Mammary epithelial cell (primary cell): ENCODE results near the gene RPL5.

Source experiments
- EZH2 ChIP-seq: IDR thresholded peaks from 2 replicates; pipeline ENCODE4 v1.6.1; 2012; ENCODE audit warnings: low read length, inconsistent platforms, borderline replicate concordance
- TF ChIP-seq, protein P1 (sequence below), 2 donors: IDR thresholded peaks in 1 of 2; conservative IDR thresholded peaks in 1 of 2; 2 replicates each; pipeline ENCODE4 v1.5.1; 2011 to 2012; ENCODE audit warnings: inconsistent platforms in 2 of 2, low read length in 2 of 2, mild to moderate bottlenecking in 2 of 2, control low read depth in 1 of 2, low read depth in 1 of 2; ENCODE audit not compliant: insufficient read depth in 1 of 2; ENCODE audit errors: extremely low read depth in 1 of 2

DNA sequence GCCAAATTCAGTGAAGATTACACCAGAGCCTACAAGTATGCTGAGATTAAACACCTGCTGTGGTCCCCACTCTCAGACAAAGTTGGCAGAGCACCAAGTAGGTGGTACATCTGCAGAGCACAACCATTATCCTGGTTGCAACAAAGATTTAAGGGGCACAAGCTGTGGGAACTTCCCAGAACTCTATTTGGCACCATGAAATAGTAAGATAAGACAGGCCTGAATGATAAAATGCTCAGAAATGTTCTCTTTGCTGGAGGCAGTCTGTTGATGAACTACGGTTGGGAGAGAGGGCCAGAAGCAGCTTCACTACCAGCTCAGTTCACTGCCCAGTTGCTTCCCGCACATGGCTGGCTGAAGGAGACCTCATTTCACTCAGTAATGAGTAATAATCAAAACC lies 19.9 kb downstream of the RPL5 start:
- TF ChIP-seq, protein P1, sequence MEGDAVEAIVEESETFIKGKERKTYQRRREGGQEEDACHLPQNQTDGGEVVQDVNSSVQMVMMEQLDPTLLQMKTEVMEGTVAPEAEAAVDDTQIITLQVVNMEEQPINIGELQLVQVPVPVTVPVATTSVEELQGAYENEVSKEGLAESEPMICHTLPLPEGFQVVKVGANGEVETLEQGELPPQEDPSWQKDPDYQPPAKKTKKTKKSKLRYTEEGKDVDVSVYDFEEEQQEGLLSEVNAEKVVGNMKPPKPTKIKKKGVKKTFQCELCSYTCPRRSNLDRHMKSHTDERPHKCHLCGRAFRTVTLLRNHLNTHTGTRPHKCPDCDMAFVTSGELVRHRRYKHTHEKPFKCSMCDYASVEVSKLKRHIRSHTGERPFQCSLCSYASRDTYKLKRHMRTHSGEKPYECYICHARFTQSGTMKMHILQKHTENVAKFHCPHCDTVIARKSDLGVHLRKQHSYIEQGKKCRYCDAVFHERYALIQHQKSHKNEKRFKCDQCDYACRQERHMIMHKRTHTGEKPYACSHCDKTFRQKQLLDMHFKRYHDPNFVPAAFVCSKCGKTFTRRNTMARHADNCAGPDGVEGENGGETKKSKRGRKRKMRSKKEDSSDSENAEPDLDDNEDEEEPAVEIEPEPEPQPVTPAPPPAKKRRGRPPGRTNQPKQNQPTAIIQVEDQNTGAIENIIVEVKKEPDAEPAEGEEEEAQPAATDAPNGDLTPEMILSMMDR (conservative IDR thresholded peaks at IDR 0.05 in 1 of 2, IDR thresholded peaks at IDR 0.05 in 1 of 2; ENCODE audit: extremely low read depth in 1 of 2, insufficient read depth in 1 of 2, low read depth in 1 of 2, low read length in 2 of 2): no peak
- TF ChIP-seq EZH2: no peak
